SJSA1 (cell line): ENCODE results near the gene TPH1. TPM values are rescaled to one million over a fixed set of nuclear protein-coding genes. Genes with fewer than 3 reads are reported as not detected.
"Not testable (repeated sequence)": the region's sequence is repeated elsewhere in the genome, so short reads cannot be mapped to it uniquely, and the experiment has no call there.

ENCODE experiments used
- DNase-seq, 2 experiments: peaks; one replicate each; pipeline ENCODE4 v3.0.0-alpha.2; 2015 to 2020; ENCODE audit warnings: low spot score in 2 of 2, low read depth in 1 of 2
- H3K27ac ChIP-seq: fragments of 250-450 bp; sonication (Bioruptor Pico); 2 replicates; pipeline ENCODE4 v1.5.1; 2020; ENCODE audit warnings: mild to moderate bottlenecking, moderate library complexity
- H3K27me3 ChIP-seq: fragments of 250-450 bp; sonication (Bioruptor Pico); replicated peaks from 2 replicates; pipeline ENCODE4 v1.5.1; 2020; ENCODE audit warnings: mild to moderate bottlenecking, moderate library complexity
- H3K36me3 ChIP-seq: fragments of 250-450 bp; sonication (Bioruptor Pico); 2 replicates; pipeline ENCODE4 v1.5.1; 2020; ENCODE audit warnings: mild to moderate bottlenecking
- H3K4me1 ChIP-seq: fragments of 250-450 bp; sonication (Bioruptor Pico); replicated peaks from 2 replicates; pipeline ENCODE4 v1.6.1; 2021; ENCODE audit warnings: mild to moderate bottlenecking
- H3K4me3 ChIP-seq: fragments of 250-450 bp; sonication (Bioruptor Pico); 2 replicates; pipeline ENCODE4 v1.5.1; 2020; ENCODE audit warnings: mild to moderate bottlenecking
- H3K9me3 ChIP-seq: fragments of 250-450 bp; sonication (Bioruptor Pico); replicated peaks from 2 replicates; pipeline ENCODE4 v1.5.1; 2020; ENCODE audit warnings: mild to moderate bottlenecking
- total RNA-seq: library from RNA; depleted of rRNA; stranded (reverse); fragments of >200 nt; shearing (Covaris generic); gene quantifications from 2 replicates; pipeline ENCODE4 v1.2.3, GENCODE V29; 2014; rRNA removed

The TPH1 gene
- total RNA-seq, 1 experiment from 2014 or later: 0.03 TPM

GRCh38 chr11:18012906-18013781 lies 32.9 kb downstream of the TPH1 start, which contains the start of gene SERGEF:
Gene SERGEF (minus strand): TSS chr11:18013047. CDS start chr11:18013010, 37 bp downstream.
- Histone ChIP-seq H3K27me3 (peaks cover 15% of the 10 kb centered on the region), H3K27ac (no peak within 1 kb of the TSS)

GRCh38 chr11:18012122-18012905 lies 33.8 kb downstream of the TPH1 start:
- H3K4me1 ChIP-seq: peaks cover 16% of the 10 kb centered on the region
- H3K27ac ChIP-seq: no peak overlapping the region
- peak overlapping the region; percentile 57 for H3K4me3 ChIP-seq
- peak in 1 of 2 experiments; percentile 41 for DNase-seq
- H3K27me3 ChIP-seq: peaks cover 15% of the 10 kb centered on the region
- no peaks in the 10 kb centered on the region for H3K36me3 ChIP-seq
- no peaks in the 10 kb centered on the region for H3K9me3 ChIP-seq

More at GRCh38 chr11:18012906-18013781, 32.9 kb downstream of the TPH1 start, which contains the start of gene SERGEF:
- Histone ChIP-seq H3K36me3 (no peaks in the 10 kb centered on the region), H3K9me3 (no peaks in the 10 kb centered on the region), H3K4me3 (peak within 1 kb of the TSS; percentile 57), H3K4me1 (peaks cover 16% of the 10 kb centered on the region)
- peak; percentile 88 to 96 for DNase-seq

- no peak for DNase-seq
- no peaks in the 10 kb centered on the region for H3K9me3 ChIP-seq
- H3K27ac ChIP-seq: no peak overlapping the region
- H3K27me3 ChIP-seq: peaks cover 15% of the 10 kb centered on the region
- H3K4me3 ChIP-seq: no peak overlapping the region
- H3K4me1 ChIP-seq: peaks cover 16% of the 10 kb centered on the region
- H3K36me3 ChIP-seq: no peaks in the 10 kb centered on the region; the same call in 1 of the 2 replicates
Measured at GRCh38 chr11:18011633-18012032, 34.4 kb downstream of the TPH1 start.

- no peak for DNase-seq
Measured at GRCh38 chr11:18010977-18011586, 35.0 kb downstream of the TPH1 start.

GRCh38 chr11:18010121-18010670 lies 35.9 kb downstream of the TPH1 start:
- H3K27ac ChIP-seq: no peak overlapping the region
- no peak overlapping the region for H3K4me3 ChIP-seq
- DNase-seq: no peak
- H3K9me3 ChIP-seq: no peaks in the 10 kb centered on the region
- peaks cover 16% of the 10 kb centered on the region for H3K4me1 ChIP-seq
- H3K27me3 ChIP-seq: peaks cover 9% of the 10 kb centered on the region
- H3K36me3 ChIP-seq: peaks cover 2% of the 10 kb centered on the region; the same call in 1 of the 2 replicates

More at GRCh38 chr11:18010977-18011586, 35.0 kb downstream of the TPH1 start:
- peaks cover 2% of the 10 kb centered on the region; the same call in 1 of the 2 replicates for H3K36me3 ChIP-seq
- H3K4me1 ChIP-seq: peaks cover 16% of the 10 kb centered on the region
- peaks cover 15% of the 10 kb centered on the region for H3K27me3 ChIP-seq
- no peak overlapping the region for H3K4me3 ChIP-seq
- no peak overlapping the region for H3K27ac ChIP-seq
- H3K9me3 ChIP-seq: no peaks in the 10 kb centered on the region

DNA sequence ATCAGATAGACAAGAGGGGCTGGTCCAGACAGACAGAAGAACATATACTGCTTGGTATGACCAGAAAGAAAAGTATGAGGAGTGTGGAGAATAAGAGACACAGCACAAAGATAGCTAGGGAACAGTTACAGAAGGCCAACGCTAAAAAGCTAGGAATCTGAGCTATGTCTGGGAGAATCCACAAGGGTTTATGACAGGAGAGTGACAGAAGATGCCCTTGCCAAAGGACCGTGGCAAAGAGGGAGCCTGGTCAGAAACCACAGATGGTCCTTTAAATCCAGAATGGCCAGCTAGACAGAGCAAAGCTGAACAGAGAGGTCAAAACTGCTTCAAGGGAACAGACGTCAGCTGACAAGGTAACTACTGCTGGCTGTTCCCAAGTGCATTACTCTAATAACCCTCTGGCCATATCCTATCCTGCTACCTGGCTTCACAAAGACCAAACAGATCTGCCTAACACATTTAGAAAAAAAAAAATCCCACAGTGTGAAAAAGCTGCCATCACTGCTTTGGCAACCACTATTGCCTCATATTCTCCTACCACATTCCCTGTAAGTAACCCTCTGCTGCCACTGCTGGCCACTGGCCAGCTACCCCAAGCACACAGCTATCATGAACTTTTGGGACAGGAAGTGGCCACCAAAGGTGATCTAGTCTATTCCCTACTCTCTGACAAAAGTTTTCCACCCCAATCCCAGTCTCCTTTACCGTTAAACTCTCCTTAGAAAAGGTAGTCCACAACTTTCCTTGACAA lies 40.5 kb downstream of the TPH1 start:
- Histone ChIP-seq H3K27me3 (no peaks in the 10 kb centered on the region), H3K4me1 (no peaks in the 10 kb centered on the region), H3K27ac (no peak overlapping the region), H3K36me3 (peaks cover 7% of the 10 kb centered on the region; the same call in 1 of the 2 replicates), H3K4me3 (no peak overlapping the region), H3K9me3 (no peaks in the 10 kb centered on the region)
- no peak for DNase-seq

GRCh38 chr11:18001191-18001590 lies 44.9 kb downstream of the TPH1 start:
- H3K36me3 ChIP-seq: peaks cover 5% of the 10 kb centered on the region
- no peak overlapping the region for H3K4me3 ChIP-seq
- H3K27me3 ChIP-seq: no peaks in the 10 kb centered on the region
- no peak for DNase-seq
- H3K27ac ChIP-seq: no peak overlapping the region
- H3K4me1 ChIP-seq: no peaks in the 10 kb centered on the region
- no peaks in the 10 kb centered on the region for H3K9me3 ChIP-seq

DNA sequence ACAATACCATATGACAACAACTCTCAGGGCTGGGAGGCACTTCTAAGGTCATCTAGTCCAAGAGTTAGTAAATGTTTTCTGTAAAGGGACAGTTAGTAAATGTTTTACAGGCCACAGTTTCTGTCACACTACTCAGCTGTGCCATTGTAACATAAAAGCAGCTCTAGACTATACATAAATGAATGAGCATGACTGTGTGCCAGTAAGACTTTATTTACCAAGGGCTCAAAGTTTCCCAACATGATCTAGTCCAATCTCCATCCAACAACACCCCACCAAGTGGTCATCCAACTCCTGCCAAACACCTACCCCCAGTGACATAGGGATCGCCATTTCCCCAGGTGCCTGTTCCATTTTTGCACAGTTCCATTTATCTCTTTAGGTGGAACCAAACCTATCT lies 45.3 kb downstream of the TPH1 start:
- Histone ChIP-seq H3K4me1 (no peaks in the 10 kb centered on the region), H3K4me3 (no peak overlapping the region), H3K27me3 (no peaks in the 10 kb centered on the region), H3K36me3 (peaks cover 5% of the 10 kb centered on the region), H3K9me3 (no peaks in the 10 kb centered on the region), H3K27ac (no peak overlapping the region)
- DNase-seq: no peak

DNA sequence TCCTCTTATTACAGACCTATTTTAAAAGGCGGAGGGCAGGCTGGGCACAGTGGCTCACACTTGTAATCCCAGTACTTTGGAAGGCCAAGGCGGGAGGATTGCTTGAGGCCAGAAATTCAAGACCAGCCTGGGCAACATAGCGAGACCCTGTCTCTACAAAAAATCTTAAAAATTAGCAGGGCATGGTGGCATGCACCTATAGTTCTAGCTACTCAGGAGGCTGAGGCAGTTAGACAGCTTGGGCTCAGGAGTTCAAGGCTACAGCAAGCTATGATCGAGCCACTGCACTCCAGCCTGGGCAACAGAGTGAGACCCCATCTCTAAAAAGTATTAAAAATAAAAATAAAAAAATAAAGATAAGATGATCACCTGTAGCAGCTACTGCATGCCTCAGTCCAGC lies 45.9 kb downstream of the TPH1 start:
- not testable (repeated sequence) for H3K4me1 ChIP-seq, DNase-seq, H3K27me3 ChIP-seq, H3K27ac ChIP-seq, H3K4me3 ChIP-seq, H3K9me3 ChIP-seq, H3K36me3 ChIP-seq

Other genes with a start within 250 kb of the TPH1 start
- 13.3 and 18.3 TPM in 2 replicates for gene SERGEF, start 33.2 kb downstream of the TPH1 start, total RNA-seq
- gene SAAL1, start 59.8 kb upstream of the TPH1 start, total RNA-seq: 47.7 and 50.9 TPM in 2 replicates
- not detected in 2 replicates for gene MRGPRX3, start 86.3 kb upstream of the TPH1 start, total RNA-seq
- gene MRGPRX4, start 126.6 kb upstream of the TPH1 start, total RNA-seq: not detected in 2 replicates
- not detected in 2 replicates for gene SAA4, start 190.5 kb upstream of the TPH1 start, total RNA-seq
- gene SAA2, start 202.4 kb upstream of the TPH1 start, total RNA-seq: not detected in 2 replicates
- not detected in 2 replicates for gene SAA1, start 220.0 kb upstream of the TPH1 start, total RNA-seq